Endothelial cell of umbilical vein (primary cell): ENCODE results near the gene CRCP. TPM values are rescaled to one million over a fixed set of nuclear protein-coding genes. Genes with fewer than 3 reads are reported as not detected.

Source experiments
- BruUV-seq: library from RNA; stranded (reverse); fragments of 400-500 nt; replicated peaks from 2 replicates; lab custom pipeline; 2021; lab: Mats Ljungman, UMichigan
- CTCF ChIA-PET: fragments of 300-600, 350-600 bp; sonication (Branson Sonifier 250); formaldehyde crosslinking; loops from one replicate; lab custom pipeline; 2021; ENCODE audit warnings: antibody characterized with exemption, inconsistent platforms; lab: Charles Lee
- POLR2A ChIA-PET: fragments of 300-600, 350-600 bp; sonication (Branson Sonifier 250); formaldehyde crosslinking; loops from one replicate; lab custom pipeline; 2021; ENCODE audit warnings: antibody characterized with exemption, inconsistent platforms; lab: Charles Lee
- DNase-seq: peaks from one replicate; pipeline ENCODE4 v3.0.0-alpha.2; 2011; ENCODE audit warnings: low read depth, low spot score
- FAIRE-seq: peaks from 2 replicates; lab custom pipeline; 2011; peaks lifted over from hg19 to GRCh38; lab: Jason Lieb, UNC
- H2AFZ ChIP-seq: 2 replicates; pipeline ENCODE4 v1.6.0; 2012; ENCODE audit warnings: low read depth, low read length, control low read depth, inconsistent platforms
- H3K27ac ChIP-seq: 2 replicates; pipeline ENCODE4 v1.5.1; 2011; ENCODE audit warnings: low read depth, mild to moderate bottlenecking, control low read depth, low read length, moderate library complexity; ENCODE audit not compliant: insufficient read depth
- H3K27me3 ChIP-seq, 2 experiments: 2 replicates each; pipeline versions ENCODE4 v1.6.0 to v1.6.1; 2011; ENCODE audit warnings: low read length in 2 of 2, mixed read lengths in 1 of 2; ENCODE audit not compliant: control insufficient read depth in 2 of 2, insufficient read depth in 2 of 2
- H3K36me3 ChIP-seq, 2 experiments: 2 replicates in 1 of 2; 3 replicates in 1 of 2; pipeline ENCODE4 v1.5.1; 2011; ENCODE audit warnings: low read length in 2 of 2, mild to moderate bottlenecking in 1 of 2, moderate library complexity in 1 of 2; ENCODE audit not compliant: control insufficient read depth in 2 of 2, insufficient read depth in 2 of 2; ENCODE audit errors: extremely low read depth in 1 of 2
- H3K4me1 ChIP-seq: 3 replicates; pipeline ENCODE4 v1.5.1; 2011; ENCODE audit warnings: mild to moderate bottlenecking, low read length; ENCODE audit not compliant: control insufficient read depth, insufficient read depth; ENCODE audit errors: extremely low read depth
- H3K4me2 ChIP-seq: 2 replicates; pipeline ENCODE4 v1.6.1; 2011; ENCODE audit warnings: low read length, control low read depth, mixed read lengths; ENCODE audit not compliant: insufficient read depth
- H3K4me3 ChIP-seq, 3 experiments: fragments of 200-600 bp in 1 of 3; sonication (generic), shearing (Covaris generic) in 1 of 3; replicated peaks in 1 of 3; 2 replicates each; pipeline ENCODE4 v1.5.1; 2011 to 2016; ENCODE audit warnings: control low read depth in 3 of 3, low read length in 3 of 3, mild to moderate bottlenecking in 2 of 3, inconsistent platforms in 1 of 3, low read depth in 1 of 3, moderate library complexity in 1 of 3; ENCODE audit not compliant: insufficient read depth in 1 of 3
- H3K79me2 ChIP-seq: 2 replicates; pipeline ENCODE4 v1.6.0; 2012; ENCODE audit warnings: low read length, inconsistent platforms; ENCODE audit not compliant: control insufficient read depth, insufficient read depth
- H3K9ac ChIP-seq: replicated peaks from 2 replicates; pipeline ENCODE3; 2011; ENCODE audit warnings: low read length, control low read depth; ENCODE audit not compliant: insufficient read depth; ENCODE audit errors: extremely low read depth
- H3K9me1 ChIP-seq: replicated peaks from 3 replicates; pipeline ENCODE4 v1.6.0; 2011; ENCODE audit warnings: mild to moderate bottlenecking, low read length; ENCODE audit not compliant: control insufficient read depth, insufficient read depth; ENCODE audit errors: extremely low read depth
- H3K9me3 ChIP-seq: replicated peaks from 2 replicates; pipeline ENCODE4 v1.5.1; 2012; ENCODE audit warnings: low read length, inconsistent platforms; ENCODE audit not compliant: control insufficient read depth, insufficient read depth
- H4K20me1 ChIP-seq: replicated peaks from 2 replicates; pipeline ENCODE3; 2011; ENCODE audit warnings: mild to moderate bottlenecking, low read length; ENCODE audit not compliant: control insufficient read depth, insufficient read depth; ENCODE audit errors: extremely low read depth
- CTCF ChIP-seq, 2 donors: IDR thresholded peaks; 1 replicate in 1 of 2; 2 replicates in 1 of 2; pipeline ENCODE4 v1.5.1; 2011; ENCODE audit warnings: low read length in 2 of 2, mild to moderate bottlenecking in 2 of 2, moderate library complexity in 2 of 2, control low read depth in 1 of 2, inconsistent platforms in 1 of 2, low read depth in 1 of 2; ENCODE audit not compliant: insufficient read depth in 1 of 2; ENCODE audit errors: extremely low read depth in 1 of 2
- EZH2 ChIP-seq: IDR thresholded peaks from 2 replicates; pipeline ENCODE4 v1.6.1; 2012; ENCODE audit warnings: borderline replicate concordance, low read depth, mild to moderate bottlenecking, moderate library complexity, low read length, inconsistent platforms; ENCODE audit not compliant: severe bottlenecking
- FOS ChIP-seq: IDR thresholded peaks from 2 replicates; pipeline ENCODE4 v1.6.1; 2011; ENCODE audit warnings: mild to moderate bottlenecking, low read length, moderate library complexity, borderline replicate concordance; ENCODE audit not compliant: insufficient read depth
- GATA2 ChIP-seq: IDR thresholded peaks from 2 replicates; pipeline ENCODE4 v1.7.0; 2011; ENCODE audit warnings: low read depth, mild to moderate bottlenecking, moderate library complexity, mixed read lengths, low read length; ENCODE audit not compliant: insufficient read length, insufficient read depth
- JUN ChIP-seq: IDR thresholded peaks from 2 replicates; pipeline ENCODE4 v1.6.1; 2011; ENCODE audit warnings: borderline replicate concordance, low read depth; ENCODE audit not compliant: insufficient read length, insufficient read depth
- MAX ChIP-seq: IDR thresholded peaks from 2 replicates; pipeline ENCODE4 v1.6.1; 2011; ENCODE audit not compliant: insufficient read depth, insufficient read length
- MYC ChIP-seq: IDR thresholded peaks from one replicate; pipeline ENCODE4 v1.6.1; 2011; ENCODE audit warnings: mild to moderate bottlenecking, low read depth, low read length
- POLR2A ChIP-seq: IDR thresholded peaks from 2 replicates; pipeline ENCODE4 v1.6.1; 2012; ENCODE audit warnings: low read depth, mild to moderate bottlenecking, control low read depth, low read length
- POLR2AphosphoS5 ChIP-seq: IDR thresholded peaks from 2 replicates; pipeline ENCODE4 v1.6.1; 2012; ENCODE audit warnings: low read depth, mild to moderate bottlenecking, control low read depth, low read length, moderate library complexity; ENCODE audit not compliant: insufficient read depth
- dilution Hi-C: fragments of 300-500 bp; cut with MboI; formaldehyde crosslinking; loops from one replicate; pipeline ENCODE4 v1.15.0; 2019; ENCODE audit warnings: low sequenced_read_pairs; ENCODE audit not compliant: extremely low pct_ligation_motif_present
- intact Hi-C: fragments of 100-400 bp; cut with micrococcal nuclease; formaldehyde crosslinking; loops from one replicate; pipeline ENCODE4 v1.10.0; 2022
- polyA plus RNA-seq, 4 experiments: library from polyadenylated mRNA; depleted of rRNA in 3 of 4; stranded (reverse) in 3 of 4; unstranded in 1 of 4; fragments of >200 nt; gene quantifications; 2 replicates each; pipeline versions ENCODE4 v1.2.1 to v1.2.3, GENCODE V29; 2011 to 2012; ENCODE audit warnings: missing spikeins in 1 of 4
- total RNA-seq: library from RNA; stranded (reverse); gene quantifications from 2 replicates; pipeline ENCODE4 v1.2.3, GENCODE V29; 2021

The CRCP gene
- total and polyA plus RNA-seq, 2 donors (not counting 3 experiments of a cell fraction or from before 2014, with no cell fraction given): 14.2 to 29.7 TPM

GRCh38 chr7:66082083-66082482, 32.6 kb upstream of the CRCP start:
- intact Hi-C loops (no loop called here), dilution Hi-C loops (no loop called here)
- FAIRE-seq (no peak), DNase-seq (no peak)
- no peaks in the 10 kb centered on the region for H3K4me1 ChIP-seq
- H3K9me3 ChIP-seq: no peaks in the 10 kb centered on the region
- H4K20me1 ChIP-seq: no peaks in the 10 kb centered on the region
- TF ChIP-seq GATA2: no peak
- TF ChIP-seq FOS: no peak
- no peak for TF ChIP-seq MAX
- TF ChIP-seq JUN: no peak
- TF ChIP-seq POLR2AphosphoS5: no peak
- TF ChIP-seq MYC: no peak
- no peak for TF ChIP-seq EZH2
- no peak for TF ChIP-seq CTCF (IDR thresholded peaks at IDR 0.05; ENCODE audit: extremely low read depth in 1 of 2, insufficient read depth in 1 of 2, low read depth in 1 of 2, low read length in 2 of 2)
- no peak for TF ChIP-seq POLR2A
- H3K4me3 ChIP-seq: no peak overlapping the region
- no peaks in the 10 kb centered on the region for H3K9me1 ChIP-seq
- H3K27me3 ChIP-seq: no peaks in the 10 kb centered on the region
- H3K79me2 ChIP-seq: peaks cover 5% of the 10 kb centered on the region
- no peak overlapping the region for H3K9ac ChIP-seq
- POLR2A ChIA-PET: no interaction called here
- no peak overlapping the region for H3K27ac ChIP-seq
- CTCF ChIA-PET: no interaction called here
- H2AFZ ChIP-seq: no peak overlapping the region
- H3K4me2 ChIP-seq: no peak overlapping the region
- no TSS peak for BruUV-seq
- H3K36me3 ChIP-seq: peaks cover 8 to 18% of the 10 kb centered on the region in 2 experiments
